Hair follicle dermal papilla cell (primary cell): ENCODE measurements around the gene KIZ. TPM values are rescaled to one million over a fixed set of nuclear protein-coding genes. Genes with fewer than 3 reads are reported as not detected.

Experiments used
- small RNA-seq: library from RNA; depleted of rRNA; stranded (forward); fragments of <200 nt; gene quantifications from one replicate; pipeline ENCODE3, GENCODE V24; 2012
- total RNA-seq: library from RNA; depleted of rRNA; stranded (reverse); fragments of >200 nt; gene quantifications from 2 replicates; pipeline ENCODE4 v1.2.3, GENCODE V29; 2012

KIZ gene
- total RNA-seq: 27.1 and 30.1 TPM in 2 replicates

GRCh38 chr20:21125849-21126580, at the start of gene KIZ:
Gene KIZ (plus strand): TSS chr20:21126082. CDS start chr20:21126116, 34 bp downstream.

GRCh38 chr20:21106171-21107017, 19.5 kb upstream of the KIZ start, which contains the start of gene LINC00237:
Gene LINC00237 (minus strand): TSS chr20:21106358.

Small RNAs within 50 kb of the gene (small RNA-seq; reads per million reads assigned to genes)
- not detected for gene RNA5SP477

Other genes with a start within 250 kb of the KIZ start
- not detected in 2 replicates for gene LINC00237, start 19.7 kb upstream of the KIZ start, total RNA-seq
- gene XRN2, start 177.2 kb downstream of the KIZ start, total RNA-seq: 77.6 and 84.7 TPM in 2 replicates